GM21515 (cell line): ENCODE measurements around the gene RILPL1.
"Not testable (repeated sequence)": the region's sequence is repeated elsewhere in the genome, so short reads cannot be mapped to it uniquely, and the experiment has no call there.

Source experiments
- ATAC-seq: cut with Tn5 transposase; IDR thresholded peaks from one replicate; pipeline ENCODE4 v1.9.1; 2021; ENCODE audit not compliant: unreplicated experiment

Gene RILPL1

DNA sequence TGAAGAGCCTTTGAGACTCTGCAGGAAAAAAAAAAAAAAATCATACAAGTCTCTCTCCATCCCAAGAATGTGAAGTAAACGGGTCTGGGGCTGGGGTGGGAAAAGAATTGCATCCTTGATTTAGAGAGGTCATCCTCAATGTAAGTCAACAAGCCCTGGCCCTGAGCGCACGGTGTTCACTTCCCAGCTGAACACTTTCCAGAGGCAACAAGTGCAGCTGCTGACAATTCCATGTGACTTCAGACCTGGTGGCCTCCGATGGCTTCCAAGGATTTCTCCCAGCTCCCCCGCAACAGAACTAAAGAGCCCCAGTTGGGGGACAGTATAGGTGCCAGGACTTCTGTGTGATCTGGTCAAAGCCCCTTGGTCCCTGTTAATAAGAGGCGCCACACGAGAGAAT, 2.4 kb downstream of the RILPL1 start:
- ATAC-seq, result no peak

DNA sequence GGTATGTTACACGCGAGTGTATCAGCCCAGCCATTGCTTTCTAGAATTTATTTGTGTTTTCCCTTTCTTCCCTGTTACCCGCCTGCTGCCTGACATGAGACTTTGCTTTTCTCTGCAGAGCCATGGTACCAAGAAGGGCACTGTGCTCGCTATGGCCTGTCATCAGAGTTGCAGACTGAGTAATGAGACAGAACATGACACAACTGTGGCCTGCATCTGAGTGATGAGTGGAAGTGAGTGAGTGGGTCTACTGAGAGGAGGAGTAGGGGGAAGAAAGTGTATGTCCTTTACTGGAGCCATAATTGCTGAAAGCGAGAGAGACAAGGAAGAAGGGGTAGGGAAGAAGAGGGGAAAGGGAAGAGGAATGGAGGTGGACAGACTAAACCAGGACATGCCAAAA, 2.9 kb downstream of the RILPL1 start:
- ATAC-seq, result no peak

DNA sequence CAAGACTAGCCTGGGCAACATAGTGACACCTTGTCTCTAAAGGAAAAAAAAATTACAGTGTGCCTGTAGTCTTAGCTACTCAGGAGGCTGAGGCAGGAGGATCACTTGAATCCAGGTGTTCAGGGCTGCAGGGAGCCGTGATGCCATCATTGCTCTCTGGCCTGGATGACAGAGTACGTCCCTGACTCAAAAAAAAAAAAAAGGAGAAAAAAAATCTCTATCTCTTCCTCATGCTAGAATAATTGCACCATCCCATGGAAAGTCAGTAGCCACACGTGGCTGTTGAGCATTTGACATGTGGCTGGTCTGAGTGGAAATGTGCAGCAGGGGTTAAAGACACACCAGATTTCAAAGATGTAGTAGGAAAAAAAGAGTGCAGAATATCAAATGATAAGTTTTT, 3.8 kb downstream of the RILPL1 start:
- ATAC-seq, result no peak

DNA sequence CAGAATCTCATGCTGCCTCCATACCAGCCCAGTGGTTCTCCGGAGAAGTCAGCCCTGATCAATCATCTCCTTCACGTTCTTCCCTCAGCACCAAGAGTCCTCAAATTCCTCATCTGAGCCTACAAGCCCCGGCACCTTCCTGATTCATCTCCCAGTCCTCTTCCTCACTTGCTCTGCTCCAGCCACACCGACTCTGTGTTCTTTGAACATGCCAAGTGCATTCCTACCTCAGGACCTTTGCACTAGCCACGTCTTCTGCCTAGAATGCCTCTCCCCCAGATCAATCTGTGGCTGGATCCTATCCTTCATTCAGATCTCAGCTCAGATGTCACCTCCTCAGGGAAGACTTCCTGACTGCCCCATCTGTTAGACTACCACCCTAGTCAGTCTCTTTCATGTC, 4.7 kb downstream of the RILPL1 start:
- ATAC-seq, result no peak

DNA sequence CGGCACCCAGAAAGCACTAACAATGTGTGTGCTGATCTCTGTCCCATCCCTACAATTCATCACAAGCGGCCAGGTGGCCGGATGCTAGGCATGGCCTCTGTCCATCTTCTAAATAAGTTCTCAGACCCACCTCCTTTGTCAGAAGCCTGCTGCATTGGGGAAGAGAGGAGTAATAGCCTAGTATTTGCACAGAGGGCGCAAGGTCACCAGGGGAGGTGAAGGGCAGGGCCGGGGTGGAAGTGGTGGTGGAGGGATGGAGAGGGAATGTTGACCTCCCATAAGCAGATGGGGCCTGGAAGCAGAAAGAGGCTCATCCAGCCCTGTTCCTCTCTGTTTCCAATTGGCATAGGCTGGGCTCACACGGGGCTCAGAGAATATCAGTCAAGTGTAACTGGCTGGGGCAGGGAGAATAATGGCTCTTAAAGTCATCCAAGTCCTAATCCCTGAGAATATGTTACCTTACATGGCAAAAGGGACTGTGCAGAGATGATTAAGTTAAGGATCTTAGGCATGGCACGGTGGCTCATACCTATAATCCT, 6.9 kb downstream of the RILPL1 start:
- no peak for ATAC-seq

DNA sequence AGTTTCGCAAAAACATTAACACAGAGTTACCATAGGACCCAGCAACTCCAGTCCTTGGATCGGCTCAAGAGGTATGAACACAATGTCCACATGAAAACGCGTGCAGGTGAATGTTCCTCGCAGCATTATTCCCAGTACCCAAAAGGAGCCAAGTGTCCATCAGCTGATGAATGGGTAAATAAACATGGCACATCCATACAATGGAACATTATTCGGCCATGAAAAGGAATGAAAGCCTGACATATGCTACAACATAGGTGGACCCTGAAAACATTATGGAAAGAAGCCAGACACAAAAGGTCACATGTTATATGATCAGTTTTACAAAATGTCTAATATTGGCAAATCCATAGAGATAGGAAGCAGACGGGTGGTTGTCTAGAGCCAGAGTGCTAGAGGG, 9.1 kb downstream of the RILPL1 start:
- ATAC-seq, result no peak

DNA sequence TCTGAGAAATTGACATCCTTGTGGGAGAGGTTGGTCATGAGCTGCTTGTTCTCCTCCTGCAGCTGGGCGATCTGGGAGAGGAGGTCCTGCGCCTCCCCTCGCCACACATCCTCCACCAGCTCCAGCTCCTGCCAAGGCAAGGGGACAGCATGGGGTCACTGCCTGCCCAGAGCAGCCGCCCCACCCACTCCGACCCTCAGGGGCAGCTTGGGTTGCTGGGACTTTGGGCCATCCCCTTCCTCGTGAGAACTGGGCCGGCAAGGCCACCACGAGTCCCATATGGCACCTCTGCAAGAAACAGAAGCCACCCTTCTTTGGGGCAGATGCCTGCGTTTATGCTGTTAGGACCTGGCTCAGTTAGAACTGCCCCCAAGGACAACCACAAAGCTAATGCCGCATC, 10.0 kb downstream of the RILPL1 start:
- ATAC-seq, result no peak

DNA sequence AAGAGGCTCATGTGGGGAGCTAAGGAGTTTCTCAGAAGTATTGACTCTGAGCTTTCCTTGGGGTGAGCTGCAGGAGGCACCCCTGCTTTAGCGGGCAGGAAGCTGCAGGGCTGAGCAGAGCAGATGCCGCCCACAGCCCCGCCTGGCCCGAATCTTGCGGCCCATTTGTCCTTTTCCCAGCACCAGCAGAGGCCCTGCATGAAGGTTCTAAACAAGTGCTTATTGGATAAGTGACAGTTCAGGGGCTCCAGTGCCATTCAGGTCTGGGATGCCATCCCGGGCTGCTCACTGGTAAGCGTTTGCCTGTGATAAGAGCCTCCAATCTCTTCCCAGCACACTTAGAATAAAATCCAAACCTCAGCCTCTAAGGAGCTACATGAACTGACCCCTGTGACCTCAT, 11.4 kb downstream of the RILPL1 start:
- no peak for ATAC-seq

DNA sequence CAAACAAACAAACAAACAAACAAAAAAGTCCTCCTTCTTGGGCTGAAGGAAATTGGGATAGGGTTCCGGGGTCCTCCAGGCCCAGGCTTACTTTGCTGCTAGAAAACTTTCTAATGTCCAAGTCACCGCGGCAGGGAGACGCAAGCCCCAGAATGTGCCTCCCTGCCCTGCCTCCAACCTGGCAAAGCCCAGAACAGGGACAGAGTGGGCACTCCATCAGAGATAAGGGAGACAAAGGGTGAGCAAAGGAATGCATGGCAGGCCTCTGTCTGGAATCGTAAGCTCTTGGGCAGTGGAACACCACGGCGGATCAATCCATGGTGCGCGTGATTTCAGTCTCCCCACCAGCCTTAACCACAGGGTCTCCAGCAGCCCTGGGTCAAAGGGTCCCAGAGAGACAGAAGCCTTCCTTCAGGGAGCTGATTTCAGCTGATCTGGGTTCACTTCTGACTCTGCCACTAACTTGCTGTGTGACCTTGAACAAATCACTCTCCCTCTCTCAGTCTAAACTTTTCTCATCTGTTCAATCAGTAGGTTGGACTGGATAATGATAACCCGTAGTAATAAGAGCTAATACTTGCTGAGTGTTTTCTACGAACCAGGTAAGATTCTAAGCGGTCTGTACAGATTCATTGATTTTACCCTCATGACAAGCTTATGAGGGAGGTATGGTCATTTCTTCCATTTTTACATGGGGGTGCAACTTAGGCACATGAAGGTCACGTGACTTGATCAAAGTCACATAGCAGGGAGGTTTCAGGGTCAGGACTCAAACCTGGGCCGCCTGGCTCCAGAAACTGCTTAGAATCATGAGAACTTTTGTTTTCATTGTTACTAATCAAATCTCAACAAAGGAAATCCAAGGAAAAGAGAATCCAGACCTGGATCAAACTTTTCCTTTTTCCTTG, 12.7 kb downstream of the RILPL1 start:
- ATAC-seq, result no peak

DNA sequence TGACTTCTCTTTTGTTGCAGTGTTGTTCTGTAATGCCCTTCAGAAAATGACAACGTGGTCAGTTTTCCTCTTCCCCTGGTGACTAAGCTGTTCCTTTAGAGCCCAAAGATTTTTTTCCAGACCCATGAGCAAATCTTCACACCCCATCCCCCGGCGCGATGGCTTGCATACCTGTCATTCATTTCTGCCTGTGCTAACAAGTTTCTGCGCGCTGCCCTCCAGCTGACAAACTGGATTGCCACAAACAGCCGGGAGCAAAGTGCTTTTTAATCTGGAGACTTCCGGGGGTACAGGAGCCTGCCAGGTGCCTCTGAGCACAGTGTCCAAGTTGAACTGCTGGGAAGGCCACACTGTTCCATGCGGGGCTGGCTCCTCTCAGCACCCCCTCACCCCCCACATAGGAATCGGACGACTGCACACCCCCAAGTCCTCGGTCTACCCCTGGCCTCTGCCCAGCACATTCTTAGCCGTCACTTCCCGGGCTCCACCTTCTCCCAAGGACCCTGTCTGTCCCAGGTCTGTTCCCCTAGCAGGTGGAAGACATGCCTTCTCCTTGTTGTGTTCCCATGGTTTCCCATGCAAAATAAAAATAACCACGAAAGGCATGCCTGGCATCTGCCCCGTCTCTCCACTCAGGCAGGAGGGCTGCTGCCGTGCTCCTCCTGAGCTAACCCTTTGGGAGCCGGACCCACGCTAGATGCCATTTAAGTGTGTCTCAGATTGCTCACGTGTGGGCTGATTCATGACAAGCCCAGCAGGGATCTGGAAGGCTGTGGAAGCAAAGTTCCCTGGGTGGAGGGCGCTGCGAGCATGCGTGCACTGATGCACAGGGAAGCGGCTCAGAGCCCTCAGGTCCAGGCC, 14.1 kb downstream of the RILPL1 start:
- ATAC-seq, result no peak

DNA sequence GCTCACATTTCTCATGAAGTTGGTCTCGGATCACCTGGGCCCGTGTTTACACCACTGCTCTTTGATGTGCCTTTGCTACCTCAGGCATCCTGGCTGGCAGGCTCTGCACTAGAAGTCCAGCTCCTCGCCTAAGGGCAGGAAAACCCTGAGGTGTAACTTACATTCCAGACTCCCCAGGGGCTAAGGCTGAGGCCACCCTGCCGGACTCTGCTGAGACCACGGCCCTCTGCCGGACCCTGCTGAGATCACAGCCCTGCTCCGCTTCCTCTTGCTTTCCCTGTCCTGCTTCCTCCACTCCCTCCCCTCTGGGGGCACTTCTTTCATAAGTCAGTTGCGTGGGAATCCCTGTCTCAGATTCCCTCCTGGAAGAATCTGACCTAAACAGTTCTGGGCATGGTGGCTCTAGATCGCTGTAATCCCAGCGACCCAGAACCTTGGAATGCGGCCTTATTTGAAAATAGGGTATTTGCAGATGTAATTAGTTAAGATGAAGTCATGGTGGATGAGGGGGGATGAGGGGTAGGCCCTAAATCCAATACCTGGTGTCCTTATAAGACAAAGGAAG, 17.2 kb downstream of the RILPL1 start:
- no peak for ATAC-seq

DNA sequence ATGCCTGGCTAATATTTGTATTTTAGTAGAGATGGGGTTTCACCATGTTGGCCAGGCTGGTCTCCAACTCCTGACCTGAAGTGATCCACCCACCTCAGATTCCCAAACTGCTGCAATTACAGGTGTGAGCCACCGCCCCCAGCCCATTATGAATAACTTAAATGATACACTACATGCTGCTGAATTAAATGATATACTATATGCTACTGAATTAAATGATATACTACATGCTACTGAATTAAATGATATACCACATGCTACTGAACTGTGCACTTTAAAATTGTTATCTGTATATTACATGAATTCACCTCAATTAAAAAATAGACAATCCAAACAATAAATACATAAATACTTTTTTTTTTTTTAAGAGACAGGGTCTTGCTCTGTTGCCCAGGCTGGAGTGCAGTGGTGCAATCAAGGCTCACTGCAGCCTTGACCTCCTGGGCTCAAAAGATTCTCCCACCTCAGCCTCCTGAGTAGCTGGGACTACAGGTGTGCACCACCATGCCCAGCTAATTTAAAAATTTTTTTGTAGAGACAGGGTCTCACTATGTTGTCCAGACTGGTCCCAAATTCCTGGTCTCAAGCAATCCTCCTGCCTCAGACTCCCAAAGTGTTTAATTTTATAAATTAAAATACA, 18.8 kb downstream of the RILPL1 start:
- ATAC-seq, result not testable (repeated sequence)

DNA sequence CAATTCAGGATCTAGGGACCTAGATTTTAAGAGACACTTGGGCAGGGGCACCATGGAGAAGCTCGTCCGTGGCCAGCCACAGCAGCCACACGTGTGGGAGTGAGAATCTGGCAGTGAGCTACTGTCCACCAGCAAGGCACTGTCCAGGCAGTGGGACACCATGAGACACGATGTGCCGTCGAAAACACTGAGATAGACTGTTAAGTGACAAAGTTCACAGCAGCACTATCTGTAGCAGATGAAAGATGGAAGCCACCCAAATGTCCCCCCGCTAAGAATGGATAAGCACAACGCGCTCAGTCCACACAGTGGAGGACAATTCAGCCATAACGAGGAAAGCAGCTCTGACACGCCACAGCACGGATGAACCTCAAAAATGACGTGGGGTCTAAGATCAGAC, 19.7 kb downstream of the RILPL1 start:
- ATAC-seq, result no peak

DNA sequence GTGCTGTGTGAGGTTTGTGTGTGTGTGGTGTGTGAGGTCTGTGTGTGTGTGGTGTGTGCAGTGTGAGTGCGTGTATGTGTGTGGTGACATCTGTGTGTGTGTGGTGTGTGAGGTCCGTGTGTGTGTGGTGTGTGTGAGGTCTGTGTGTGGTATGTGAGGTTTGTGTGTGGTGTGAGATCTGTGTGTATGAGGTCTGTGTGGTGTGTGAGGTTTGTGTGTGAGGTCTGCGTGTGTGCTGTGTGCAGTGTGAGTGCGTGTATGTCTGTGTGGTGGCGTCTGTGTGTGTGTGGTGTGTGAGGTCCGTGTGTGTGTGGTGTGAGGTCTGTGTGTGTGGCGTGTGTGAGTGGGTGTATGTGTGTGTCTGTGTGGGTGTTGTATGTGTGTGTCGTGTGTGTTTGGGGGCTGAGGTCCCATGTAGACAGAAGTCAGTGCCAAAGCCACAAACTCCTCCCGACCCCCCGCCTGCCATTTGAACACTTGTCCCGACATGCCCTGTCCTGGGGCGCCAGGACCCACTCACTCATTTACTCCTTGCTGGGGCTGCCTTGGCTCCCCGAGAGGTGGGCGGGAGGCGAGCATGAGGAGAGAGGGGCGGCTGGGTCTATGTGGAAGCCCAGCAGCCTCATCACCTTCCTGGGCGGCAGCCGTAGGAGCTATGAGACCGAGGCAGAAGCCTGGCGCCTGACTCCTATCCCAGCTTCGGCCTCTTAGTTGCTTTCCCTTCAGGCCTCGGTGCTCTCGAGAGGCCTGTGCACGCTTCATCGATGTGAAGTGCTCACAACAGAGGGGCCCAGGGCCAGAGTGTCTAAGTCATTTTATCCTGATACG, 20.5 kb downstream of the RILPL1 start:
- ATAC-seq, result no peak

DNA sequence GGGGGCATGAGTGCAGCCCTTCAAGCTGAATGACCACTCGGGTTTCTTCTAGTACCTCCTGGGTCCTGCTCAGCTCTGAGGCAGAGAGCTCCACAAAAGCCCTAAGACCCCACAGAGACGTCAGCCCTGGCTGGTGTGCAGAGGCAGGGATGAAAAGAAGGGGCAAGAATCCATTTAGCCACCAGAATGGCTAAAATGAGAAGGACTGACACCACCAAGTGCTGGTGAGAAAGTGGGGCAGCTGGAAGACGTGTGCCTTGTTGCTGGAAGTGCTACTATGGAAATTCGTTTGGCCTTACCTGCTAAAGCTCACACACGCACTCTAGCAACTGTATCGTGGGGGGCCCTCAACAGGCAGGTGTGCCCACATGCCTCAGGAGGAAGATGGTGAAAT, 26.7 kb downstream of the RILPL1 start:
- no peak for ATAC-seq

DNA sequence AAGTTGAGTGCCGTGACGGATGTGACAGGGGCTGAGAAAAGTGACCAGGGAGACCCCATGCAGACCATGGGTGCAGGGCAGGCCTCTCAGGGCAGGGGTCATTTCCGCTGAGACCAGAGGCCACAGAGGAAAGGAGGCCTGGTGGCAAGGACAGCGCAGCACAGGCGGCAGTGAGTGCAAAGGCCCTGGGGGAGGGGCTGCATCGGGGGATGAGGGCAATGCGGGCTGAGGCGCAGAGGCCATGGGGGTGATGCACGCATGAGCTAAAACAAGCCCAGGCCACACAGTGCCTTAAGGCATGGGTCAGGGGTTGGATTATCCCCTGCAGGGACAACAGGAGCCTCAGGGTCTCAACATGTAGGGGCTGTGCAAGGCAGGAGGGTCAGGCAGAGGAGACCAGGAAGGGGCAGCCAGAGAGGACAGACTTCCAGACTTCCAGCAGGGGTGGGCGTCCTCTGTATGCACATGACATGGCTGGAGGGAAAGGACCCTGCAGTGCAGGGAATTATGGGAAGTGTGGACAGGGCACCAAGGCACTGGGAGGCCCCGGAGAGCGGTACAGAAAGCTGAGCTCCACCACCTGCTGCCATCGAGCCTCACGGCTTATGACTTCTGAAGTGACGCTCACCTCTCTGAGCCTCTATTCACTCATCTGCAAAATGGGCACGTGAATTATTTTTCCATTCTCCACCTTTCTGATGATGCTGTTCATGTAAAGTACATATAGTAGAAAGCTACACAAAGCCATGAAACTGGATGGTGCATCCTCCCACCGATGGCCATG, 27.3 kb downstream of the RILPL1 start:
- ATAC-seq, result no peak

DNA sequence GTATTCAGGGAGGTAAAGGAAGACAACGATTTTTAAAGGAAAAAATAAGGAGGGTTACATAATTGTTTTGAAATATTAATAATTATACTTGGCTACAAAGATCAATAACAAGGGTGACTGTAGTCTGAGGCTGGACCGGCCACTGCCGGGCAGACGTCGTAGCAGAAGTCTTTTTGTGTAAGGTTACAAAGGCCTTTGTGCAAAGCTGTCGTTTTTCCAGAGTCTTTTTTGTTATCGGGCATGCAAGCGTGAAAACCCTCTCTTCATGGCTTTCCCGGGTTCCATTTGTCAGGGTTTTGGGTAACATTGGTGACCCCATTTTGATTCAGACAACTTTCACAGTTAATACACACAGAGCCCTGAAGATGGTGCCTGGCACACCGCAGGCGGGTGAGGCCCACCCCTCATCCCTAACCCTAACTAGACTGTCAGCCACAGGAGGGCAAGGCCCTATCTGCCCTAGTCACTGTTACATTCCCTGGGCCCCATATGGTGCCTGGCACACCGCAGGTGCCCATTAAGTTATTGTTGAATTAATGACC, 31.3 kb downstream of the RILPL1 start:
- no peak for ATAC-seq

DNA sequence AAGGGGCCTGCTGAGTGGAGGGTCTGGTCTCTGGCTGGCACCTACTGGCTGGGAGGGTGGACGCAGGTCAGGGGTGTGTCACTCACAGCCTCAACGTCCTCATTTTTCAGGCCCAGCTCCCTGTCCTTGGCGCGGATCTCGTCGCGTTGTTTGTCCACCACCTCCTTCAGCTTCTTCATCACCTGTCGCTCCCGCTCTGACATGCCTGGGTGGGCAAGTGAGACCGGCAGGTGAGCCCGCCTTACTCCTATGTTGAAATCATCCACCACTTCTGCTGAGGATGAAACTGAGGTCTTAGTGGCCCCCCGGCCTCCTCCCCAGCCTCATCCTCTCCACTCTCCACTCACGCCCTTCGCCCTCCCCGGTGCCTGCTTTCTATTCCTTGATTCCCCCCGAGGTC, 34.2 kb downstream of the RILPL1 start:
- ATAC-seq, result no peak
